H1 (cell line): Measurements from ENCODE around the gene CTNNBL1. TPM values are rescaled to one million over a fixed set of nuclear protein-coding genes. Genes with fewer than 3 reads are reported as not detected.

Source experiments
- RFX5 ChIP-seq: IDR thresholded peaks from 2 replicates; pipeline ENCODE4 v1.6.1; 2011; ENCODE audit warnings: low read depth, low read length, improper control_type of control experiment, borderline replicate concordance
- polyA plus RNA-seq, 7 experiments: library from polyadenylated mRNA; depleted of rRNA in 3 of 7; stranded (reverse) in 5 of 7; unstranded in 2 of 7; fragments of >200 nt in 5 of 7; fragments of 200-250 nt in 2 of 7; gene quantifications; 1 replicate in 5 of 7; 2 replicates in 1 of 7; 4 replicates in 1 of 7; pipeline versions ENCODE4 v1.2.1 to v1.2.3, GENCODE V29; 2011 to 2013; ENCODE audit warnings: missing spikeins in 2 of 7, mixed read lengths in 2 of 7
- total RNA-seq: library from RNA; stranded (reverse); fragmentation: NEBNext Ultra II Directional; extraction: Animal tissue kit (Norgen Biotek cat#: 25700); gene quantifications from 2 replicates; pipeline ENCODE4 v1.2.1, GENCODE V29; 2021

The CTNNBL1 gene
- total and polyA plus RNA-seq, 2 of the 8 experiments (the other 6 are each of a cell fraction or from before 2014, with no cell fraction given): 19.6 to 81.6 TPM

DNA sequence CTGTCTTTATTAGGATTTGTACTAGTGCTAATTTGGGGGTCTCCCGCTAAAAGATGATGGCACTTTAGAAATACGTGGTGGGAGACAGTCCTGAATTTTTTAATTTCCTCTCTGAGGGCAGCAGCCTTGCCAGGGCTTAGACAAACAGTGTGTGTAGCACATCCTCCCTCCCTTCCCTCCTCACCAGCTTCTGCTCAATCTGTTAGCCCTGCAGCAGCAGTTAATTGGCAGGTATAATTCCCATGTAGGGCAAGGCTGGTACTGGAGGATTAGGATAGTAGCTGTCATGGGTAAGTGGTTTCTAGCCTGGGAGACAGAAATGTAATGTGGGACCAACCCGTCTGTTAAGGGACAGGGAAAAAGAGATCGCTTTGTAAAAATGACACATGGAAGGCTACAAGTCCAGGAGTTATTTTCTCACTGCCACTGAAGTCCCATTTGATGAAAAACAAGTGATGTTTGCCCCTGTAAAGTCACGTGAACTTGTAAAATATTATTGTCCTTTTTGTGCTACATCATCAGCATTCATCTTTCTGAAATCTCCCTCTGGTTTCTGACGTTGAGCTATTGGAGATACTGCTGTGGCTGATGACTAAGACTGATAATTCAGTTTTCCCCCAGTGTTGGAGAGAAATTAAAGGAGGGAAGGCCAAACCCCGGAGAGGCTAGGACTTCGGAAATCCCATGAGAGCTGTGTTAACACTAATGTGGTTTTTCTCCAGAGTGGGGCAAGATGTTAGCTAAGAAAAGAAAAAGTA is 40.6 kb downstream of the CTNNBL1 start (continued):
- TF ChIP-seq RFX5: no peak
- TF ChIP-seq, all 59 proteins: peak for 0
